Muscle of leg (tissue), 11 donors: ENCODE data around the gene TRIM40. TPM values are rescaled to one million over a fixed set of nuclear protein-coding genes. Genes with fewer than 3 reads are reported as not detected.
A peak's percentile ranks its signal among the peaks of the same experiment; 100 is the strongest.
"Not testable (repeated sequence)": the region's sequence is repeated elsewhere in the genome, so short reads cannot be mapped to it uniquely, and the experiment has no call there.

Experiments
- DNase-seq: peaks from one replicate; pipeline ENCODE4 v3.0.0; 2013
- H3K27ac ChIP-seq: one replicate; pipeline ENCODE4 v1.5.1; 2013; ENCODE audit warnings: mild to moderate bottlenecking, low read length, control low read depth
- H3K27me3 ChIP-seq: one replicate; pipeline ENCODE4 v1.6.1; 2013; ENCODE audit warnings: low read length; ENCODE audit not compliant: control insufficient read depth, insufficient read depth
- H3K36me3 ChIP-seq: one replicate; pipeline ENCODE4 v1.6.1; 2013; ENCODE audit warnings: low read length; ENCODE audit not compliant: control insufficient read depth, insufficient read depth
- H3K4me1 ChIP-seq: one replicate; pipeline ENCODE4 v1.6.1; 2013; ENCODE audit warnings: low read length; ENCODE audit not compliant: control insufficient read depth, insufficient read depth
- H3K4me3 ChIP-seq: one replicate; pipeline ENCODE4 v1.5.1; 2013; ENCODE audit warnings: low read length, control low read depth
- H3K9me3 ChIP-seq: replicated peaks from 2 replicates; pipeline ENCODE4 v1.6.1; 2013; ENCODE audit warnings: low read depth, low read length; ENCODE audit not compliant: control insufficient read depth
- WGBS: methylation state at CpG from one replicate; pipeline ENCODE4 v1.1.5; 2013; ENCODE audit warnings: missing lambda C conversion rate; ENCODE audit not compliant: insufficient coverage; 5-methylcytosine and 5-hydroxymethylcytosine counted together
- polyA plus RNA-seq, 8 donors: library from polyadenylated mRNA; unstranded; fragments of 120-200 nt; gene quantifications; one replicate each; pipeline versions ENCODE4 v1.2.1 to v1.2.3, GENCODE V29; 2013; ENCODE audit warnings: inconsistent platforms in 1 of 8, low replicate concordance in 1 of 8; ENCODE audit not compliant: insufficient read length in 8 of 8, insufficient read depth in 1 of 8
- total RNA-seq: library from RNA; stranded (reverse); fragments of 120-200 nt; gene quantifications from one replicate; pipeline ENCODE4 v1.2.4, GENCODE V29; 2013

TRIM40 gene
- total and polyA plus RNA-seq, 9 donors: 0.56 TPM; not detected in 8

DNA sequence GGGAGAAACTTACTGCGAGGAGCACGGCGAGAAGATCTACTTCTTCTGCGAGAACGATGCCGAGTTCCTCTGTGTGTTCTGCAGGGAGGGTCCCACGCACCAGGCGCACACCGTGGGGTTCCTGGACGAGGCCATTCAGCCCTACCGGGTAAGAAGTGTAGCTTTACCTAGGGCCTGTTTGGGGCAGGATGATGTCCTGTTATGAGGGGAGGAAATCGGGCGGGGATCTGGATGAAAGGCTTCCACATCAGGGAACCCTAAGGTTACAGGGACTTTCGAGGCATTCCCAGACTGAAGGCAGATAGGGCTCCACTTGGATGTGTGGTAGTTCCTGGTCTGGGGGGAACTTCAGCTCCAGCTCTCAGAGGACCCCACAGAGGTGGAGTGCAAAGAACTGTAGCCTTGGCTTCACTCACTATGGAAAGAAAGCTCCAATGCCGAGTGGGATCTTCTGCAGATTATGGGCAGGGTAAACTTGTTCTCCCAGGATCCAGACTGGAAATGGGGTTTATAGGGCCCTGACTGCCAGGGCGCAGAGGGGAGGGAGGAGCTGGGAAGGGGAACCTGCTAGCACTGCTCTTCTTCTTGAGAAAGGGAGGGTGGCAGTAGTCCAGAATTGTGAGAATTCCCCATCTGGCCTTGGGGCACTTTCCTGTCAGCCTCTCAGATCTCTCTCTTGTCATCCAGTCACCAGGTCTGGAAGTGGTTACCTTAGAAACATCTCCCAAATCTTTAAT lies 28.1 kb downstream of the TRIM40 start:
- Histone ChIP-seq H3K4me3 (no peak overlapping the region), H3K27ac (no peak overlapping the region), H3K9me3 (no peaks in the 10 kb centered on the region), H3K27me3 (peaks cover 13% of the 10 kb centered on the region), H3K36me3 (no peaks in the 10 kb centered on the region), H3K4me1 (no peaks in the 10 kb centered on the region)
- DNase-seq: no peak
- 85% methylated on average over 15 of the region's 16 CpGs for WGBS

DNA sequence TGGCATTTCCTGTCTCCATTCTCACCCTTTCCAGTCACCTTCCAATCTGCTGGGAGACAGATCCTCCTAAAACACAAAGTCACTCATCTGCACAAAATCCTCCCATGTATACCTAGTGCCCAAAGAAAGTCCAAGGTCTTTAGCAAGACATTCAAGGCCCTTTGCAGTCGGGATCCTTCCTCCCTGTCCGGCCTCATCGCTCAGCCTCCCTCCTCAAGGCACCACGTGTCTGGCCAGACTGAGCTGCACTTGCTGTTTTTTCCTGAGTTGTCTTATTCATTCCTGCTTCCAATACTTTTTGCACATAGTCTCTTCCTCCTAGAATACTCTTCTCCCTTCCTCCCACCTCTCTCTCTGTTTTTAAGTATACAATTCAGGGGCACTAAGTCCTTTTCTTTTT lies 28.8 kb downstream of the TRIM40 start:
- Histone ChIP-seq H3K27me3 (peaks cover 16% of the 10 kb centered on the region), H3K4me3 (no peak overlapping the region)
- WGBS: 88% methylated on average over 4 of the region's 4 CpGs

DNA sequence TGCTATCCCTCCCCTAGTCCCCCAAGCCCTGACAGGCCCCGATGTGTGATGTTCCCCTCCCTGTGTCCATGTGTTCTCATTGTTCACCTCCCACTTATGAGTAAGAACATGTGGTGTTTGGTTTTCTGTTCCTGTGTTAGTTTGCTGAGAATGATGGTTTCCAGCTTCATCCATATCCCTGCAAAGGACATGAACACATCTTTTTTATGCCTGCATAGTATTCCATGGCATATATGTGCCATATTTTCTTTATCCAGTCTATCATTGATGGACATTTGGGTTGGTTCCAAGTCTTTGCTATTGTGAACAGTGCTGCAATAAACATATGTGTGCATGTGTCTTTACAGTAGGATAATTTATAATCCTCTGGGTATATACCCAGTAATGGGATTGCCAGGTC lies 29.3 kb downstream of the TRIM40 start:
- peaks cover 19% of the 10 kb centered on the region for H3K27me3 ChIP-seq
- WGBS: no CpG with 5 or more reads among the region's 1 CpG
- H3K4me1 ChIP-seq, H3K27ac ChIP-seq, H3K36me3 ChIP-seq, DNase-seq, H3K9me3 ChIP-seq, H3K4me3 ChIP-seq: not testable (repeated sequence)

More for the DNA sequence above, 28.8 kb downstream of the TRIM40 start:
- DNase-seq: no peak
- H3K4me1 ChIP-seq: no peaks in the 10 kb centered on the region
- H3K9me3 ChIP-seq: no peaks in the 10 kb centered on the region
- H3K27ac ChIP-seq: no peak overlapping the region
- no peaks in the 10 kb centered on the region for H3K36me3 ChIP-seq

DNA sequence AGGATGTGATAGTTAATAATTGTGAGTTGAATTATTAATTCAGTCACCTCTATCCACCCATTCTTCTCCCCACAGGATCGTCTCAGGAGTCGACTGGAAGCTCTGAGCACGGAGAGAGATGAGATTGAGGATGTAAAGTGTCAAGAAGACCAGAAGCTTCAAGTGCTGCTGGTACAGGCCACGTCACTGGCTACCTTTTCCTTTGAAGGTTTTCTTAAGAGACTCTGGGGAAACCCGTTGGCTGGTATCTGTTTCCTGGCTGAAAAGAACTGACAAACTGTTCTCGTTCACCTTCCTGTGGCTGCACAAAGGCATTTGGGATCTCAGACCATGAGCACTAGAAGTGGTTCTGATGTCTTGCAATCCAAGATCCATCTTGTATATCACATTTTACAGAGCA lies 31.2 kb downstream of the TRIM40 start:
- no peak overlapping the region for H3K27ac ChIP-seq

DNA sequence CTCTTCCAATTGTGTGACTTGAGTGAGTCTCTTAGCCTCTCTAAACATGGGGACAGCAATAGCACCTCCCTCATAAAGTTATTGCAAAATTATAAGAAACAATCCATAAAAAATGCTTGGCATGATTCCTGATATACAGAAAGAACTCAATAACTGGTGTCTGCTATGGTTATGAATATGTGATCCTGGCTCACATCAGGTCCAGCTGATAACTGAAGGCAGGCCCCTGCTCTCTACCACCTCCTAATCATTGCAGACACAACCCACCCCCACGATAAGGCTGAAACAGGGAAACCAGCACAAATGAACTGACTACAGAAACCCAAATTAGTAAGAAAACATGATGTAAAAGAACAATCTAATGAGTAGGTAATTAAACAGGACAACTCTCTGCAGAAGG lies 32.8 kb downstream of the TRIM40 start:
- H3K4me1 ChIP-seq: peaks cover 9% of the 10 kb centered on the region
- H3K27me3 ChIP-seq: peaks cover 45% of the 10 kb centered on the region
- no peak overlapping the region for H3K4me3 ChIP-seq
- DNase-seq: no peak
- WGBS: no CpG with 5 or more reads among the region's 1 CpG
- H3K27ac ChIP-seq: no peak overlapping the region
- no peaks in the 10 kb centered on the region for H3K9me3 ChIP-seq
- no peaks in the 10 kb centered on the region for H3K36me3 ChIP-seq

More for the DNA sequence above, 31.2 kb downstream of the TRIM40 start:
- Histone ChIP-seq H3K27me3 (peaks cover 36% of the 10 kb centered on the region), H3K36me3 (no peaks in the 10 kb centered on the region), H3K4me1 (peaks cover 5% of the 10 kb centered on the region), H3K4me3 (no peak overlapping the region), H3K9me3 (no peaks in the 10 kb centered on the region)
- DNase-seq: no peak
- 46% methylated on average over 4 of the region's 6 CpGs for WGBS

DNA sequence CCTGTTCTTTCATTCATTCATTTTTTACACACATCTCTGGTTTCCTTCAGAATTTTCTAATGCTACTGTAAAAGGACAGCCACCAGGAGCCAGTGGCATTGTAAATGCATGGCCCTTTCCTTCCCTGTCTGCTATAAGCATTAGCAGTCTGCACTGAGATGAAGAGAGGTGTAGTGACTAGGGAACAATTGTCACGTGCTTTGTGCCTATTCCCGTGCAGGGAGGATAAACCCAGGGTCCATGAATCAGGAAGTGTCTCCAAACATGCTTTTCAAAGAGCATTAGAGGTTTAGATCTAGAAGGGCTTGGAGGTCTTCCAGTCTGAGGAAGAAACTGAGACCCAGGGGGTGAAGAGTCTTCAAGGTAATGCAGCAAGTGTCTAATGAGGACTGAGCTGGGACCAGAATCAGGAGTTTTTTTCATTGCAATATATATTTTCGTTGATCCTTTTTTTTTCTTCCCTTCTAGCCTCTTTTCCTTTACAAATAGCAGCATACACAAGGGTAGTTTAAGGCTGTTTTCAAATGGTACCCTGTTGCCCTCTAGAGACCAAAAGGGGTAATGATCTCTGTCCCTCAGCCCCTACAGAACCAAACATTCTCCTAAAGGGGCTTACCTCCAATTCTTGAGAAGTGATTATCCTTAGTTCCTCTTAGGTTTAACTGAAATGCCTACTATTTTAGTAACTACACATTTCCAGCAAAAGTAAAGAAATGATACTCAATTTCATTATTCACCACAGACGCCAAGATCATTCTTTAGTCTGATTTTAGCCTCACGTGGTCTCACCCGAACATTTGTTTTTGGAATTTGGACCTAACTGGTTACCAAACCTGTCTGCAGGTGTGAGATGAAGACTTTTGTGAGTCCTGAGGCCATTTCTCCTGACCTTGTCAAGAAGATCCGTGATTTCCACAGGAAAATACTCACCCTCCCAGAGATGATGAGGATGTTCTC lies 34.0 kb downstream of the TRIM40 start:
- DNase-seq: peak; percentile 29
- H3K27ac ChIP-seq: no peak overlapping the region
- H3K9me3 ChIP-seq: no peaks in the 10 kb centered on the region
- peaks cover 45% of the 10 kb centered on the region for H3K27me3 ChIP-seq
- WGBS: no CpG with 5 or more reads among the region's 7 CpGs
- no peak overlapping the region for H3K4me3 ChIP-seq
- H3K4me1 ChIP-seq: peaks cover 9% of the 10 kb centered on the region
- H3K36me3 ChIP-seq: no peaks in the 10 kb centered on the region

DNA sequence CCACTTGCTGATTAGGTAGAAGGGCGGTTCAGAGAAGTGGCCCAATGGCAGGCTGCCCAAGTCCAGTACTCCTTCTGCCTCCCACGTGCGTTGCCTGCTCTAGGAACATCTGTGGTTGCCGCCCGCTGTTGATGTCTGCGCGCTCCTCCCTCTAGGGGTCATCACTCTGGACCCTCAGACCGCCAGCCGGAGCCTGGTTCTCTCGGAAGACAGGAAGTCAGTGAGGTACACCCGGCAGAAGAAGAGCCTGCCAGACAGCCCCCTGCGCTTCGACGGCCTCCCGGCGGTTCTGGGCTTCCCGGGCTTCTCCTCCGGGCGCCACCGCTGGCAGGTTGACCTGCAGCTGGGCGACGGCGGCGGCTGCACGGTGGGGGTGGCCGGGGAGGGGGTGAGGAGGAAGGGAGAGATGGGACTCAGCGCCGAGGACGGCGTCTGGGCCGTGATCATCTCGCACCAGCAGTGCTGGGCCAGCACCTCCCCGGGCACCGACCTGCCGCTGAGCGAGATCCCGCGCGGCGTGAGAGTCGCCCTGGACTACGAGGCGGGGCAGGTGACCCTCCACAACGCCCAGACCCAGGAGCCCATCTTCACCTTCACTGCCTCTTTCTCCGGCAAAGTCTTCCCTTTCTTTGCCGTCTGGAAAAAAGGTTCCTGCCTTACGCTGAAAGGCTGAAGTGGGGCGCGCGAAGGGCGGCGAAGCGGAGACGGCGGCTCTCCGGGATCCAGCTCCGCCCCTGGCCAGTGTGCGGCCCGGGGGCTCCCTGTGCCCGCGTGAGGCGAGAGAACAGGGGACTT lies 35.9 kb downstream of the TRIM40 start:
- Histone ChIP-seq H3K4me3 (no peak overlapping the region), H3K4me1 (peaks cover 9% of the 10 kb centered on the region), H3K9me3 (no peaks in the 10 kb centered on the region), H3K27ac (no peak overlapping the region), H3K36me3 (no peaks in the 10 kb centered on the region), H3K27me3 (peaks cover 50% of the 10 kb centered on the region)
- 1% methylated on average over 61 of the region's 62 CpGs for WGBS
- DNase-seq: no peak

DNA sequence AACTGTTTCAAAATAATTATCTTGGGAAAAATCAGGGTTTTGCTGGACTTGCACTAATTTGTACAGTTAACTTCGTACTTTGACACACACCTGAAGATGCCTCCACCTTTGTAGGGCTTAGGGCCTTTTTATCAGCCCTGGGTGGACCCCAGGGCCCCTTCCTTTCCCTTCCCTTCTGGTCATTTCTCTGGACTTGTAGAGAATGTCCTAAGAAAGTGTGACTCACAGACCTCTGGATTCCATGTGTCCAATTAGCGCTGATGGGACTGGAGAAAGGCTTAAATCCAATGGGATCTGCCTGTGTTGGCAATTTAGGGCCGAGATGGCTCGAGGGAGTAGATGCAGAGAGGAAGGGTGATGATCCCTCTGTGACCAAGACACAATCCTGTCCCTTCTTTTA lies 36.7 kb downstream of the TRIM40 start:
- Histone ChIP-seq H3K4me1 (peaks cover 9% of the 10 kb centered on the region), H3K27me3 (peaks cover 50% of the 10 kb centered on the region), H3K4me3 (no peak overlapping the region), H3K27ac (no peak overlapping the region), H3K36me3 (no peaks in the 10 kb centered on the region), H3K9me3 (no peaks in the 10 kb centered on the region)
- 58% methylated on average over 3 of the region's 4 CpGs for WGBS
- no peak for DNase-seq

DNA sequence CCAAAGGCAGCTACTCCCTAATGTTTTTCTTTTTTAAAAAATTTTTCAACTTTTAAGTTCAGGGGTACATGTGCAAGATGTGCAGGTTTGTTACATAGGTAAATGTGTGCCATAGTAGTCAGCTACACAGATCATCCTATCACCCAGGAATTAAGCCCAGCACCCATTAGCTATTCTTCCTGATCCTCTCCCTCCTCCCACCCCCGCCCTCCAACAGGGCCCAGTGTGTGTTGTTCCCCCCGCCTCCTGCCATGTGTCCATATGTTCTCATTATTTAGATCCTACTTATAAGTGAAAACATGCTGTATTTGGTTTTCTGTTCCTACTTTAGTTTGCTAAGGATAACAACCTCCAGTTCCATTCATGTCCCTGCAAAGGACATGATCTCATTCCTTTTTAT lies 39.8 kb downstream of the TRIM40 start:
- no CpG with 5 or more reads among the region's 2 CpGs for WGBS
- Histone ChIP-seq H3K27ac (no peak overlapping the region), H3K4me1 (peaks cover 9% of the 10 kb centered on the region), H3K36me3 (no peaks in the 10 kb centered on the region), H3K4me3 (no peak overlapping the region), H3K27me3 (peaks cover 32% of the 10 kb centered on the region), H3K9me3 (peaks cover 8% of the 10 kb centered on the region)
- DNase-seq: no peak

DNA sequence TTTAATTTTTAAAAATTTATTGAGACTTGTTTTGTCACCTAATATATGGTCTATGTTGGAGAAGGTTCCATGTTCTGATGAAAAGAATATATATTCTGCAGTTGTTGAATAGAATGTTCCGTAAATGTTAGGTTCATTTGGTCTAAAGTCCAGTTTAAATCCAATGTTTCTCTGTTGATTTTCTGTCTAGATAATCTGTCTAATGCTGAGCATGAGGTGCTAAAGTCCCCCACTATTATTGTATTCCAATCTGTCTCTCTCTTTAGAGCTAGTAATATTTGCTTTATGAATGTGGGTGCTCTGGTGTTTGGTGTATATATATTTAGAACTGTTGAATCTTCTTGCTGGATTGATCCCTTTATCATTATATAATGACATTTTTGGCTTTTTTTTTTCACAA lies 42.9 kb downstream of the TRIM40 start:
- no peak overlapping the region for H3K27ac ChIP-seq
- H3K4me1 ChIP-seq: no peaks in the 10 kb centered on the region
- WGBS: no CpG with 5 or more reads among the region's 1 CpG
- peaks cover 12% of the 10 kb centered on the region for H3K9me3 ChIP-seq
- no peak overlapping the region for H3K4me3 ChIP-seq
- H3K27me3 ChIP-seq: peaks cover 5% of the 10 kb centered on the region
- DNase-seq: no peak
- no peaks in the 10 kb centered on the region for H3K36me3 ChIP-seq
